Activated CD8-positive, alpha-beta memory T cell treated with anti-CD3 and anti-CD28 coated beads for 36 hours (primary cell): ENCODE data around the gene FOXJ1. TPM values are rescaled to one million over a fixed set of nuclear protein-coding genes. Genes with fewer than 3 reads are reported as not detected.

Experiments used
- CTCF ChIA-PET: fragments of 350-600 bp; sonication (Branson Sonifier 250); formaldehyde crosslinking; loops from one replicate; lab custom pipeline; 2021; ENCODE audit warnings: antibody characterized with exemption; lab: Charles Lee
- POLR2A ChIA-PET: fragments of 350-600 bp; sonication (Branson Sonifier 250); formaldehyde crosslinking; loops from one replicate; lab custom pipeline; 2021; ENCODE audit warnings: antibody characterized with exemption; lab: Charles Lee
- total RNA-seq, 2 experiments: library from RNA; stranded (reverse); gene quantifications; one replicate each; pipeline ENCODE4 v1.2.3, GENCODE V29; 2021

Gene FOXJ1
- total RNA-seq, 2 experiments from 2014 or later: 0.99 to 1.4 TPM

GRCh38 chr17:76166168-76166567 lies 25.1 kb upstream of the FOXJ1 start:
- ChIA-PET CTCF (interaction anchor here (1.0 kb wide), 1 partner anchor 22 kb away, joined by 3 read pairs; no protein-coding TSS in a partner anchor), POLR2A (no interaction called here)

GRCh38 chr17:76164331-76164730 lies 23.3 kb upstream of the FOXJ1 start:
- CTCF ChIA-PET: interaction anchor here (0.7 kb wide), 1 partner anchor 551 kb away, joined by 3 read pairs; no protein-coding TSS in a partner anchor
- POLR2A ChIA-PET: no interaction called here

DNA sequence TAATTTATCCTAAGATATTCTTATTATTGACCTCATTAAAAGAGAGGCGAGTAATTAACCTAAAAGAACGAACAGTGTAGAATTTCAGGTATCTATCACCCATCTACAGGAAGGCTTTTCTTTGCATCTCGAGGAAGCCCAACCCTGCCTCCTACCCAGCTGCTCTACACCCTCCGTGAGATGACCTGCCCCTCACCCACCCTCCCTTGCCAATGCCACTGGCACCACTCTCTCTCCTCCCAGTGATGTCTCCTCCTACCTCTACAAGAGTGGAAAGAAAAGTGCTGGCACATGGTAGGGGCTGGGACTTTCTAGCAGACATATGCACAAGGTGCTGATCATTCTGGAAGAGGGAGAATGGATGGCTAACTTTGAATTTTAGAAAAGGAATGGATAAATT lies 22.9 kb upstream of the FOXJ1 start:
- ChIA-PET CTCF (interaction anchor here (0.7 kb wide), 1 partner anchor 551 kb away, joined by 3 read pairs; no protein-coding TSS in a partner anchor), POLR2A (no interaction called here)

DNA sequence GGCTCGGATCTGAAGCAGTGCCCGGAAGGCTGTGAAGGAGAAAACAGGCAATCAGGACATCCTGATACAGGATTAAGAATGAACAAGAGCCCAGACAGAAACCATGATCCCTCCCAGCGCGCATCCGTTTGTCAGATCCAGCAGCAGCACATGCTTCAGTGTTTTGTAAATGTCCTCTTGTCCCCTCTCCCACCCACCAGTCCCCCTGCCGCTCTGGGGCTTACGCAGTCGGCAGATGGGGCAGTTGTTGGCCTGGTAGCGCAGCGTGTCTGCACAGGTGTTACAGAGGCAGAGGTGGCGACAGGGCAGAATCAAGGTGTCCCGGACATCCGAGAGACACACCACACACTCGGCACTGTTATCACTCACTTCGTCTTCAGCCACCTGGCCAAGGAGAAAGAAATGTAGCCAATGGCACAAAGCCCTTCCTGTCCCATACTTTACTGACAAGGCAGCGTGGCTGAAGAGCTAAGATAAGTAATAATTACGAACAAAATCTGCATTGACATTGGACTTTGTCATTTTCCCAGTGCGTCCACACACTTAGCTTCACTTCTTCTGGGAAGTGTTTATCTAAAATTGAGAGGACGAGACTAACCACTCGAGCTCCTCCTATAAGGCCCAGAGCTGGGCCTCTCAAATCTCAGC lies 20.7 kb upstream of the FOXJ1 start:
- POLR2A ChIA-PET: no interaction called here
- CTCF ChIA-PET: no interaction called here

- CTCF ChIA-PET: interaction anchor here (0.7 kb wide), 1 partner anchor 18 kb away, joined by 3 read pairs; no protein-coding TSS in a partner anchor
- POLR2A ChIA-PET: no interaction called here
Measured at GRCh38 chr17:76160896-76161528, 20.0 kb upstream of the FOXJ1 start.

- CTCF ChIA-PET: no interaction called here
- POLR2A ChIA-PET: no interaction called here
Measured at GRCh38 chr17:76159157-76159556, 18.1 kb upstream of the FOXJ1 start.

- CTCF ChIA-PET: no interaction called here
- POLR2A ChIA-PET: no interaction called here
Measured at GRCh38 chr17:76157759-76158158, 16.7 kb upstream of the FOXJ1 start.

DNA sequence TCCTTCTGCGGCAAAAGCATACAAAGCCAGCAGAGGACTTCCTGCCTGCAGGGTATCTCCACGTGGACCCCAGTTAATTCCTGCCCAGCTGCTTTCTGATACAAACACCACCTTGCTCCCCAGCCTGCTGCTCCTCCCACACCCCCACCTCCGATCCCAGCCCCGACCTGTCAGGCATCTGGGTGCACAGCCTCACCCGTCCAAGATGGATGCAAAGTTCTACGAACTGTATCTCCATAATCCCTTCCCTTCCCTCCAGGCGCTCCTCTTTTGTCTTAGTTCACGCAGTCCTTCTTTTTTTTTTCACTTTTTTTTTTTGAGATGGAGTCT lies 15.6 kb upstream of the FOXJ1 start:
- POLR2A ChIA-PET: no interaction called here
- CTCF ChIA-PET: interaction anchor here (2.3 kb wide), 1 partner anchor 123 kb away, joined by 9 read pairs; no protein-coding TSS in a partner anchor

- ChIA-PET POLR2A (no interaction called here), CTCF (interaction anchor here (0.9 to 2.3 kb wide), 2 partner anchors 12 to 123 kb away, joined by 5 to 9 read pairs; no protein-coding TSS in a partner anchor)
Measured at GRCh38 chr17:76155988-76156661, 15.1 kb upstream of the FOXJ1 start.

DNA sequence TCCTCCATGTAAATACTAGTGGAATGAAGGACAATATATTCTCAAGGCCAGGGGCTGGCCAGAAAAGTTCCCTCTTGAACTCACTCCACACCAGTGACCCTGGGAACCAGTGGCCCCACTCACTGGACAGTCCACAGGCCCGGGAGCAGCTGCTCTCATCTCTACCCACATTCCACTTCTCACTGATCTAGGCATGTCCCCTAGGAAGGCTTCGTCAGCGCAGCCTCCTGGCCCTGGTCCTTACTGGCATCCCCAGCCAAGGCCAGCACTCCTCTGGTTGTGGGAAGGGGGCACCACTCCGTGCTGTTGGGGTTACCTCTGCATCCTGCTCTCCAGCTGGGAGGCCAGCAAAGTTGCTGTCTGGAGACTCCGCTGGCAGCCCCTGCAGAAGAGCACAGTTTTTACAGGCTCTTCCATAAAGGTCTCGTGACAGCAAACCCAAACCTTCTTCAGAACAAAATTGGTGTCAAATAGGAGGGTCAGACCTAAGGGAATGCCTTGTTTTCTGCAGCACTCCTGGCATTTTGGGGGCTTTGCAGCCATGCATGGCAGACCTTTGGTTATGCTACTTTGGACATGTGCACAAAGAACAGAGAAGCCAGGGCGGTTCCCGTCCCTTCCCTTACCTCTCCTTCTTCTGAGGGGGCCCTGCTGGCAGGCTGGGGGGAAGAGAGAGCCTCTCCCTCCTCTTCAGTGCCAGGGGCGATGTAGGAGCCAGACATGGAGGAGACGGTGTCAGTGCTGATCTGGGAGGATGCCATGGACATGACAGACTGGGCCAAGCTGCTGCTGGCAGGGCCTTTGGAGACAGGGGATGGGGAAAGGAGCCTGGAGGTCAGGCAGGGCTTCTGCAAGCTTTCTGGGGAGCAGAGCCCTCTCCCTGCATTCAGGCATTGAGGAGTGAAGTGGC lies 14.1 kb upstream of the FOXJ1 start:
- ChIA-PET CTCF (interaction anchor here (0.9 to 2.3 kb wide), 2 partner anchors 13 to 124 kb away, joined by 5 to 9 read pairs; no protein-coding TSS in a partner anchor), POLR2A (no interaction called here)

DNA sequence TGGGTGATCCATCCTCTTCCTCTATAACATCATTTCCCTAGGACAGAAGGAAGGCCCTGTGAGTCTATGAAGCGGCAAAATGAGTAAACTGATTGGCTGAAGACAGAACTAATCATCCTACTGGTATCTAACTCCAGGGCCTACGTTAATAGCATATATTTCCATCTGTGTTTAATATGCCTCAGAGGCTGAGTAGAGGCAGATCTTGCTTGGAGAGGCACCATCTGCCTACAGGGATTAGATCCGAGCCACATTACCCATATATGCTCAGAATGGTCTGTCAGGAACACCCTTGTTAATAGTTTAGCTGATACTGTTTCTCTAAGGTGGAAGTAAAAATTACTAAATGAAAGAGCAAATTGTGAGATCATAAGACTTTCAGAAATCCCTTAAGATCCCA lies 13.2 kb upstream of the FOXJ1 start:
- ChIA-PET POLR2A (no interaction called here), CTCF (interaction anchor here (2.3 kb wide), 1 partner anchor 125 kb away, joined by 9 read pairs; no protein-coding TSS in a partner anchor)

DNA sequence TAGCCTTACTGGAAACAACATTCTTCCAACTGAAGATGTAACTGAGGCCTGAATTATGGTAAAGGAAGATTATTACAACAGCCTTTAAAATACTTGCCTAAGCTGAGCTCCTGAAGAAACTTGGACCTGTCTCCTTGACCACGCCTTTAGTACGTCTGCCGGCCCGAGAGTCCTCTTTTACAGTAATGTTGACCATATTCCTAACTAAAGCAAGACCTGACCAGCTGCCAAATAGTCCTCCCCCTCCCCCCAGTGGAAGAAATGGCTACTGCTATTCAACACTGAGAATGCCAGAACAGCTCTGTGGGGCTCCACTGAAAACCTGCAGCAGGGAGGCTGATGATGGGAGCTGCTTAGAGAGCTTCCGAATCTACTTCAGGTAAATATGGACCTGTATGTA lies 12.6 kb upstream of the FOXJ1 start:
- CTCF ChIA-PET: interaction anchor here (1.2 kb wide), 1 partner anchor 32 kb away, joined by 5 read pairs; no protein-coding TSS in a partner anchor
- POLR2A ChIA-PET: no interaction called here

GRCh38 chr17:76153202-76153601 lies 12.2 kb upstream of the FOXJ1 start:
- ChIA-PET CTCF (interaction anchor here (1.2 kb wide), 1 partner anchor 32 kb away, joined by 5 read pairs; no protein-coding TSS in a partner anchor), POLR2A (no interaction called here)

DNA sequence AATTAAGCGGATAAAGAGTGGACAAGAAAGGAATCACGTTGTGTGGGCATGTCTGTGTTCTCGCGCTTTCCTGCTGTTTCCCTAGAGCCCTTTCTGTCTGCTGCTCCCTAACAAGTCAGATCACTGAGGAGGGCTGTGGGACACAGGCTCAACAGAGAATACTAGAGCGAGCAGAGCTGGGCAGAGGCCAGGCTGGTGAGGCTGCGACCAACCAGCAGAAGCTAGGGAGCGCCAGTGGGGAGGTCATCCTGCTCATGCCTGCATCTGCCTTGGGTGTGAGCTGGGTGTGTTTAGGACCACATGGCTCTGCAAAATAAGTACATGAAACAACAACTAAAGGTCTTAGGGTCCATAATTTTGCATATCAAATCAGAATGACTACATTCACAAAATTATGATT lies 11.5 kb upstream of the FOXJ1 start:
- CTCF ChIA-PET: interaction anchor here (1.0 to 1.3 kb wide), 4 partner anchors 12 to 127 kb away, joined by 3 to 5 read pairs (median 4); partner anchors contain the start of gene FOXJ1
- POLR2A ChIA-PET: no interaction called here

DNA sequence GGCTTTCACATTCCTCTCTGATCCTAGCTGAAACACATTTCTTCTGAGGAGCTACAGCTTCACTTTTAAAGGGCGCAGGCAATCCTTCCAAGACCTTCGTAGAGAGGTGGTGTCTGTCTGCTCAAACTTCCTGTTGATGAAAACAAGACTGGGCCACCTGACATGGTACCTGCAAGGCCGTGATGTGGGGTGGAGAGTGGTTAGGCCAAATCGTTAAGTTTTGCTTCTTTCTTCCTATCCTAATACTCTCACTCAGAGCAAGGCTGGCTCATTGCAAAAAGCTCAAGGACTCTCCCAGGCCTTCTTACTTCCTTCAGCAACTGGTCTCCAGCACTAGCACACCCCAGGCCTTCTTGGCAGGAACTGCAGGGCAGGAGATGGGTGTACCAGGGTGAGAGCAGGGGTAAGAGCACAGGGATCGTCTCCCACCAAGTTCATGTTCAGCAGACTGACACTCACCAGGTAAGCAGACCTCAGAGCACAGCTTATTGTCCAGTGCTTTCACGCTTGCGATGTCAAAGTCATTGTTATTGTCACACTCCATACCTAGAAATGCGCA lies 10.9 kb upstream of the FOXJ1 start:
- POLR2A ChIA-PET: no interaction called here
- CTCF ChIA-PET: interaction anchor here (1.0 to 1.8 kb wide), 4 partner anchors 11 to 128 kb away, joined by 3 to 6 read pairs (median 4); partner anchors contain the start of gene FOXJ1

- ChIA-PET POLR2A (no interaction called here), CTCF (interaction anchor here (0.9 to 1.8 kb wide), 3 partner anchors 29 to 129 kb away, joined by 4 to 6 read pairs (median 4); no protein-coding TSS in a partner anchor)
Measured at GRCh38 chr17:76150712-76151622, 9.9 kb upstream of the FOXJ1 start.

GRCh38 chr17:76149214-76149613 lies 8.2 kb upstream of the FOXJ1 start:
- CTCF ChIA-PET: no interaction called here
- POLR2A ChIA-PET: no interaction called here

DNA sequence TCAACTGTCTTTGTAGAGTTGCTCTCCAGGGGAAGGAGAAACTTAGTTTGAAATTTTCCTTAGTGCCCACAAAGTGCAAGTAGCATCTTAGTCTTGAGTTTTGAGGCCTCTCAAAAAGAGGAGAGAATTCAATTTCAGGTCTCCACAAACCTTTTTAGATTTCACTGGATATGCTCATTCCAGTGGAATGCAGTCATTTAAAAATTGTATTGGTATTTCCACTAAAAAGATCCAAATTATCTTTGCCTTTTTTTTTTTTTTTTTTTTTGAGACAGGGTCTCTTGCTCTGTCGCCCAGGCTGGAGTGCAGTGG lies 6.9 kb upstream of the FOXJ1 start:
- ChIA-PET CTCF (interaction anchor here (0.7 kb wide), 1 partner anchor 67 kb away, joined by 3 read pairs; no protein-coding TSS in a partner anchor), POLR2A (no interaction called here)
